SH-SY5Y (cell line): Measurements from ENCODE around the gene GSDME.

Experiments
- GATA2 ChIP-seq: IDR thresholded peaks from 2 replicates; pipeline ENCODE4 v1.6.1; 2011; ENCODE audit warnings: mild to moderate bottlenecking, low read depth, low read length
- GATA3 ChIP-seq: IDR thresholded peaks from 2 replicates; pipeline ENCODE4 v1.6.1; 2011; ENCODE audit warnings: low read depth, mild to moderate bottlenecking, low read length, moderate library complexity

DNA sequence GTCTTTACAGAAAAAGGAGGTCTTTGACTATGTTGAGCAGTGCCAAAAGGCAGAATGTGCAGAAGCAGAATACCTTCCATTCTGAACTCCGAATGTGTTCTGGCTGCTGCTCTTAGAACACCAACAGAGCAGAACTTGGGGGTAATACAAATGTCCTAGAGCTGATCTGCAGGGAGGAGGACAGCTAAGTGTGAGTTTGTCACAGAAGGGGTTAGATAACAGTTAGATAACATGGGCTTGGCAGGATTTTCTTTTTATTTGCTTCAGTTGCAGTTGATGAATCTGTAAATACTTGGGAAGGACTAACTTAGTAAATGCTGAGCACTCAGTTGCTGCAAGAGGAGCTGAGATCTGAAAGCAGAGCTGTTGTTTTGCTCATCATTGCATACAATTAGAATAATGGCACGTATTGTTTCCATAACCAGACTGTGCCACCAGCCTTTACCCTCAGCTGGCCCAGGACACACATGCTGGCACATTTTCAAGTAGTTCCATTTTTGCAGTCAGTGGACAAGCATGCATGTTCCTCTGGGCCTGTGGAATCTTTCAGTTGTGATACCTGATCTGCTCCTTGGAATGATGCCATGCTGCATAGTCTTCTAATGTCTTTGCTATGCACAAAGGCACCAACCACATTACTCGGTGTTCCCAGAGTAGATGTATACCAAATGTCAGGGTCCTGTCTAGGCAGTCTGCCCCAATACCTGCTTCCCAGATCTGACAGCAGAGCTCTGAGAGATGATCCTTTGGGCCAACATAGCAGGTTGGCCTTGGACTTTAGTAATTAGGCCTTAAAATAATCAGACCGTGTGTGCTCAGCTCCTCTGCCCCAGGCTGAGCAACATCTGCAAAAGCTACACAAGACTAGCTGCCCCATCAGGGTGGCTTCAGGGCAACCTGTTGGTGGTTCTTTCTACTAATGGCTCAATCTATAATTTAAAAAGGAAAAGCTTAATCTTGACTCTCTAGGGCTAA lies 55.7 kb downstream of the GSDME start:
- TF ChIP-seq GATA2 (no peak), GATA3 (no peak)
